ENCODE results near the gene MGME1. TPM values are rescaled to one million over a fixed set of nuclear protein-coding genes. Genes with fewer than 3 reads are reported as not detected.

The MGME1 gene
- total RNA-seq, 4 donors from 2014 or later = 11.2 to 18.9 (median 12.0) TPM

GRCh38 chr20:17946040-17946439, 22.8 kb upstream of the MGME1 start:
- no peak for DNase-seq
- intact Hi-C loops (cut with DNase I) = no loop called here

GRCh38 chr20:17946572-17947473, 22.0 kb upstream of the MGME1 start:
- Histone ChIP-seq H3K36me3 (peaks cover 23 to 100% (median 70%) of the 10 kb centered on the region in 3 donors), H3K27me3 (no peaks in the 10 kb centered on the region), H3K4me1 (no peaks in the 10 kb centered on the region), H3K4me3 (no peak overlapping the region), H3K27ac (no peak overlapping the region), H3K9me3 (no peaks in the 10 kb centered on the region)
- intact Hi-C loops (cut with DNase I) = no loop called here
- no peak for DNase-seq
- WGBS, 2 donors = 71 to 74% methylated on average over 6 of the region's 6 CpGs
- TF ChIP-seq CTCF (IDR thresholded peaks at IDR 0.05) (no peak), POLR2A (IDR thresholded peaks at IDR 0.05) (no peak)

More at GRCh38 chr20:17946040-17946439, 22.8 kb upstream of the MGME1 start:
- no peak overlapping the region for H3K27ac ChIP-seq
- TF ChIP-seq CTCF (IDR thresholded peaks at IDR 0.05) = no peak
- no peak for TF ChIP-seq POLR2A (IDR thresholded peaks at IDR 0.05)
- no peak overlapping the region for H3K4me3 ChIP-seq
- H3K4me1 ChIP-seq = no peaks in the 10 kb centered on the region
- no peaks in the 10 kb centered on the region for H3K9me3 ChIP-seq
- H3K36me3 ChIP-seq = peaks cover 22 to 100% (median 69%) of the 10 kb centered on the region in 3 donors
- 82 to 94% methylated on average over 5 of the region's 5 CpGs for WGBS, 2 donors
- no peaks in the 10 kb centered on the region for H3K27me3 ChIP-seq

- H3K36me3 ChIP-seq = peaks cover 23 to 100% (median 69%) of the 10 kb centered on the region in 3 donors
These were observed 21.4 kb upstream of the MGME1 start for GRCh38 chr20:17947474-17947815.

GRCh38 chr20:17948442-17948841, 20.4 kb upstream of the MGME1 start:
- DNase-seq = no peak
- Histone ChIP-seq H3K27ac (no peak overlapping the region), H3K27me3 (no peaks in the 10 kb centered on the region), H3K4me3 (no peak overlapping the region), H3K4me1 (no peaks in the 10 kb centered on the region), H3K36me3 (peaks cover 23 to 100% (median 62%) of the 10 kb centered on the region in 3 donors), H3K9me3 (no peaks in the 10 kb centered on the region)
- intact Hi-C loops (cut with DNase I) = no loop called here
- no peak for TF ChIP-seq POLR2A (IDR thresholded peaks at IDR 0.05)
- TF ChIP-seq CTCF (IDR thresholded peaks at IDR 0.05) = no peak
- WGBS, 2 donors = 89 to 100% methylated on average over 2 of the region's 2 CpGs

More at GRCh38 chr20:17947474-17947815, 21.4 kb upstream of the MGME1 start:
- H3K4me1 ChIP-seq = no peaks in the 10 kb centered on the region
- no peak overlapping the region for H3K4me3 ChIP-seq
- no peak overlapping the region for H3K27ac ChIP-seq
- TF ChIP-seq CTCF (IDR thresholded peaks at IDR 0.05) = no peak
- no peak for TF ChIP-seq POLR2A (IDR thresholded peaks at IDR 0.05)
- DNase-seq = no peak
- H3K27me3 ChIP-seq = no peaks in the 10 kb centered on the region
- intact Hi-C loops (cut with DNase I) = no loop called here
- H3K9me3 ChIP-seq = no peaks in the 10 kb centered on the region
- WGBS, 2 donors = 70 to 83% methylated on average over 5 of the region's 5 CpGs

- TF ChIP-seq CTCF (IDR thresholded peaks at IDR 0.05) (no peak), POLR2A (IDR thresholded peaks at IDR 0.05) (no peak)
- Histone ChIP-seq H3K9me3 (no peaks in the 10 kb centered on the region), H3K27ac (no peak overlapping the region), H3K4me3 (no peak overlapping the region), H3K27me3 (no peaks in the 10 kb centered on the region), H3K4me1 (peaks cover 0 to 2% (median 0%) of the 10 kb centered on the region in 3 donors), H3K36me3 (peaks cover 23 to 100% (median 54%) of the 10 kb centered on the region in 3 donors)
- intact Hi-C loops (cut with DNase I) = no loop called here
- 92 to 96% methylated on average over 4 of the region's 4 CpGs for WGBS, 2 donors
- DNase-seq = no peak
These were observed 18.9 kb upstream of the MGME1 start for GRCh38 chr20:17949899-17950298.
